GM12872 (cell line): ENCODE data around the gene TYRO3.

Source experiments
- CTCF ChIP-seq: IDR thresholded peaks from 3 replicates; pipeline ENCODE4 v1.5.1; 2011; ENCODE audit warnings: low read depth, mild to moderate bottlenecking, low read length, moderate library complexity; ENCODE audit not compliant: insufficient read depth

TYRO3 gene

GRCh38 chr15:41517895-41518449 lies 41.0 kb upstream of the TYRO3 start:
- TF ChIP-seq CTCF, result no peak

GRCh38 chr15:41520636-41521035 lies 38.4 kb upstream of the TYRO3 start:
- TF ChIP-seq CTCF, result no peak

GRCh38 chr15:41521614-41522013 lies 37.4 kb upstream of the TYRO3 start:
- no peak for TF ChIP-seq CTCF

- TF ChIP-seq CTCF, result no peak
These were observed 35.9 kb upstream of the TYRO3 start for GRCh38 chr15:41523097-41523496.

- no peak for TF ChIP-seq CTCF
These were observed 28.6 kb upstream of the TYRO3 start for GRCh38 chr15:41530363-41530956.

- TF ChIP-seq CTCF, result no peak
These were observed 23.5 kb upstream of the TYRO3 start for GRCh38 chr15:41535544-41535943.

- TF ChIP-seq CTCF, result no peak
These were observed 22.1 kb upstream of the TYRO3 start for GRCh38 chr15:41536866-41537265.
